ENCODE data around the gene DDX18.

DDX18 gene

DNA sequence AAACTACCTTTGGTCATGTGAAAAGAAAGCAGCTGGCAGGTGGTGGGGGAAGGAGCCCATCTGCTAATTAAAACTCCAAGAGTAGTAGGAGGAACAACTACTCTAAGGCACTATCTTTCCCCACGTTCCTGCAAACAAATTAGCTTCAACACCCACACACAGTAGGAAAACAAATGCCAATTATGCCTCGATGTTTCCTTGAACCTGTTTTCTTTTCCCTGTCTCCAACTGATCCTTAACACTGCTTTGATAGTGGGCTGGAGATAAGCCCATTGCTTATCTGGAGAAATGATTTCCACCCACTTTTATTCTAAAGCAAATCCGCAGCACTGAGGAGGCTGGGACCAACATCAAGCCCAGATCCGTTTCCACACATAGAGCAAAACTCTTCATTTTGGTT, 36.0 kb downstream of the DDX18 start:
- TF ChIP-seq, protein P1, sequence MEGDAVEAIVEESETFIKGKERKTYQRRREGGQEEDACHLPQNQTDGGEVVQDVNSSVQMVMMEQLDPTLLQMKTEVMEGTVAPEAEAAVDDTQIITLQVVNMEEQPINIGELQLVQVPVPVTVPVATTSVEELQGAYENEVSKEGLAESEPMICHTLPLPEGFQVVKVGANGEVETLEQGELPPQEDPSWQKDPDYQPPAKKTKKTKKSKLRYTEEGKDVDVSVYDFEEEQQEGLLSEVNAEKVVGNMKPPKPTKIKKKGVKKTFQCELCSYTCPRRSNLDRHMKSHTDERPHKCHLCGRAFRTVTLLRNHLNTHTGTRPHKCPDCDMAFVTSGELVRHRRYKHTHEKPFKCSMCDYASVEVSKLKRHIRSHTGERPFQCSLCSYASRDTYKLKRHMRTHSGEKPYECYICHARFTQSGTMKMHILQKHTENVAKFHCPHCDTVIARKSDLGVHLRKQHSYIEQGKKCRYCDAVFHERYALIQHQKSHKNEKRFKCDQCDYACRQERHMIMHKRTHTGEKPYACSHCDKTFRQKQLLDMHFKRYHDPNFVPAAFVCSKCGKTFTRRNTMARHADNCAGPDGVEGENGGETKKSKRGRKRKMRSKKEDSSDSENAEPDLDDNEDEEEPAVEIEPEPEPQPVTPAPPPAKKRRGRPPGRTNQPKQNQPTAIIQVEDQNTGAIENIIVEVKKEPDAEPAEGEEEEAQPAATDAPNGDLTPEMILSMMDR (IDR thresholded peaks at IDR 0.05), result no peak
- H3K4me3 ChIP-seq, result no peak overlapping the region
- DNase-seq (ENCODE audit: low spot score), result no peak
- no peak overlapping the region for H3K27ac ChIP-seq

DNA sequence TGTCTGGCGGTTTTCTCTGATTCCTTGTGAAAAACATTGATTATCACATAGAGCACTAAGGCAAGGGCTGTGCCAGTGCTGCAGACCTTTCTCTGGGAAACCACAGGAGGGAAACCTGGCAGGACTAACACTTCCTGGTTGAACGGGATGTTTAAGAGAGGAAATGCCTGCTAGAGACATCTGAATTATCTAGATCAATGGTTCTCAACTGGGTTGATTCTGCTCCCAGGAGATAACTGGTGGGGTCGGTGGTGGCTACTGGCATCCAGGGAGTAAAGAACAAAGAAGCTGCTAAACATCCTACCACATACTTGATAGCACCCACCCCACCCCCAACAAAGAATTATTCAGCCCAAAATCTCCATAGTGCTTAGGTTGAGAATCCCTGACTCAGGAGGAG, 37.5 kb downstream of the DDX18 start:
- Histone ChIP-seq H3K4me3 (no peak overlapping the region), H3K27ac (no peak overlapping the region)
- TF ChIP-seq, protein P1 (IDR thresholded peaks at IDR 0.05), result no peak
- DNase-seq (ENCODE audit: low spot score), result no peak

DNA sequence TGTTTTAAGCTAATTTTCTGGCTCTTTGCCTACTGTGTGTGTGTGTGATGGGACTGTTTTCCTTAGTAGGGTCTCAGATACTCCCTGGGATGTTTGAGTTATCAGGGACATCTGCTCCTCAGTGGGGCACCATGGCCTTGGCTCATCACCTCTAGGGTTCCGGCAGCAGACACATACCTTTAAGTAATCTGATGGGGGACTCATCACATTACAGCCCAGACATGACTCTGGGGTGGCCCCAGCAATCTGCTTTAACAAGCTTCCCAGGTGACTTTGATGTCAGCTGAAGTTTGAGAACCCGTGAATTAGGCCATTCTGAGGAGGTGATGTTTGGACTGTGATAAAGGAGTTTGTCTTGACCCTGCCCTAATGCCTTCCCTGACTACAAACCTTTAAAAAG, 38.8 kb downstream of the DDX18 start:
- Histone ChIP-seq H3K27ac (no peak overlapping the region), H3K4me3 (no peak overlapping the region)
- TF ChIP-seq, protein P1 (IDR thresholded peaks at IDR 0.05), result no peak
- no peak for DNase-seq (ENCODE audit: low spot score)

DNA sequence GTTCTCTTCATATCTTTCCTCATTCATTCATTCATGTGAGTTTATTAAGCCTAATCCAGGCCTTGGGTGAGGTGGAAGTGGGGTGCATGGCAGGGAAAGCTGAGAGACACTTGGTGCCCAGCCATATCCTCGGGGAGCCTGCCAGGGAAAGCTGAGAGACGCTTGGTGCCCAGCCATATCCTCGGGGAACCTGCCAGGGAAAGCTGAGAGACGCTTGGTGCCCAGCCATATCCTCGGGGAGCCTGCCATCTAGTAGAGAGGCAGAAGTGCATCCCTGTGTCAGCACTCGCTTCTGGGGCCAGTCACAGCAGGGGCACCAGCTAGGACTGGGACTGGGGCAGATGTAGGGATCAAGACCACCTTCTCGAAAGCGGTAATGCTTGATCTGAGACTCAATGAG, 39.4 kb downstream of the DDX18 start:
- Histone ChIP-seq H3K27ac (no peak overlapping the region), H3K4me3 (no peak overlapping the region)
- TF ChIP-seq, protein P1 (IDR thresholded peaks at IDR 0.05), result no peak
- DNase-seq (ENCODE audit: low spot score), result no peak

DNA sequence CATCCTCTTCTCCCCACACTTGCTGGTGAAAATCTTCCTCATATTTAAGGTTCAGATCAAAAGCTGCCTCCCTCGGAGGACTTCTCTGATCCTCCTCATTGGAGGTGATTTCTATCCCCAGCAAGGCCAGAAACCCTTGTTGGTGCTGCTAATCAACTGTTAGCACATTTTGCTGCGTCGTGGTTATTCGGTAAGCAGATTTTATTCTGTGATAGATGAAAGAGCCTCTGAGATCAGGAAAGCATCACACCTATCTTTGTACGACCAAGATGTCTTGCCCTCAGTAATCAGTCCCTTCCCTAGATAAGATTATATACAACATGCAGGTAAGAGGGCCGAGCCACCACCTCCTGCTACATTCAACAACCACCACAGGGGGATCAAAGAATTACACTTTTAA, 40.1 kb downstream of the DDX18 start:
- Histone ChIP-seq H3K27ac (no peak overlapping the region), H3K4me3 (no peak overlapping the region)
- DNase-seq (ENCODE audit: low spot score), result no peak
- TF ChIP-seq, protein P1 (IDR thresholded peaks at IDR 0.05), result no peak

DNA sequence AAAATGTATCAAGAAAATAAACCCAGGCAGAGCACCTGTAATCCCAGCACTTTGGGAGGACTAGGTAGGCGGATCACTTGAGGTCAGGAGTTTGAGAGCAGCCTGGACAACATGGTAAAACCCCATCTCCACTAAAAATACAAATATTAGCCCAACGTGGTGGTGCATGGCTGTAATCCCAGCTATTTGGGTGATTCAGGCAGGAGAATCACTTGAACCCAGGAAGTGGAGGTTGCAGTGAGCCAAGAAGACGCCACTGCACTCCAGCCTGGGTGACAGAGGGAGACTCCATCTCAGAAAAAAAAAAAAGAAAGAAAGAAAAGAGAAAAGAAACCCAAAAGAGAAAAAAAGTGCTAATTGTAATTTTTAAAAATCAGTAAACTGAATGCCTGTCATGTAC, 41.4 kb downstream of the DDX18 start:
- DNase-seq (ENCODE audit: low spot score), result no peak
- no peak overlapping the region for H3K27ac ChIP-seq

More for the DNA sequence above, 41.4 kb downstream of the DDX18 start:
- TF ChIP-seq, protein P1 (IDR thresholded peaks at IDR 0.05), result no peak
- no peak overlapping the region for H3K4me3 ChIP-seq

Data from coronary artery (tissue), 2 donors.